GM12872 (cell line): ENCODE results near the gene GABBR1.

Experiments used
- CTCF ChIP-seq: IDR thresholded peaks from 3 replicates; pipeline ENCODE4 v1.5.1; 2011; ENCODE audit warnings: low read depth, mild to moderate bottlenecking, low read length, moderate library complexity; ENCODE audit not compliant: insufficient read depth

Gene GABBR1

GRCh38 chr6:29596381-29596900, 36.5 kb downstream of the GABBR1 start:
- TF ChIP-seq CTCF = no peak

GRCh38 chr6:29593199-29593855, 39.7 kb downstream of the GABBR1 start:
- no peak for TF ChIP-seq CTCF

GRCh38 chr6:29591677-29592076, 41.3 kb downstream of the GABBR1 start:
- no peak for TF ChIP-seq CTCF

GRCh38 chr6:29590218-29590808, 42.7 kb downstream of the GABBR1 start:
- no peak for TF ChIP-seq CTCF

GRCh38 chr6:29589423-29590048, 43.4 kb downstream of the GABBR1 start:
- peak; percentile 96 for TF ChIP-seq CTCF

GRCh38 chr6:29584821-29585220, 48.2 kb downstream of the GABBR1 start, which contains the start of gene OR2H2:
Gene OR2H2 (plus strand): TSS chr6:29585121. CDS start chr6:29587945, 2,824 bp downstream.
- TF ChIP-seq CTCF = no peak

GRCh38 chr6:29577544-29577943, 55.4 kb downstream of the GABBR1 start:
- TF ChIP-seq CTCF = no peak
